NCI-H1105 treated with DMSO at 0.1 percent for 48 hours (cell line): ENCODE data around the gene AMOTL2.

Source experiments
- DNase-seq: peaks from one replicate; lab custom pipeline; 2025; lab: John Stamatoyannopoulos, UW

The AMOTL2 gene

GRCh38 chr3:134374105-134374790 is at the start of gene AMOTL2:
Gene AMOTL2, minus strand, starts transcription at chr3:134374447. Its CDS starts 3,014 bp downstream, at chr3:134371433.
- DNase-seq: peak; percentile 90

- peak; percentile 73 for DNase-seq
Measured at GRCh38 chr3:134423153-134423552, 48.9 kb upstream of the AMOTL2 start.

GRCh38 chr3:134419960-134420321 is 45.7 kb upstream of the AMOTL2 start:
- no peak for DNase-seq

- DNase-seq: no peak
Measured at GRCh38 chr3:134419214-134419959, 45.1 kb upstream of the AMOTL2 start.

- DNase-seq: no peak
Measured at GRCh38 chr3:134409041-134409440, 34.8 kb upstream of the AMOTL2 start.

- DNase-seq: no peak
Measured at GRCh38 chr3:134407239-134407625, 33.0 kb upstream of the AMOTL2 start.

- peak; percentile 97 for DNase-seq
Measured at GRCh38 chr3:134406331-134407238, 32.3 kb upstream of the AMOTL2 start.

- no peak for DNase-seq
Measured at GRCh38 chr3:134404366-134404885, 30.2 kb upstream of the AMOTL2 start.

- DNase-seq: no peak
Measured at GRCh38 chr3:134397755-134398154, 23.5 kb upstream of the AMOTL2 start.

GRCh38 chr3:134395103-134395502 is 20.9 kb upstream of the AMOTL2 start:
- no peak for DNase-seq

- no peak for DNase-seq
Measured at GRCh38 chr3:134394380-134394779, 20.1 kb upstream of the AMOTL2 start.

GRCh38 chr3:134393074-134393473 is 18.8 kb upstream of the AMOTL2 start:
- DNase-seq: no peak

GRCh38 chr3:134392336-134392983 is 18.2 kb upstream of the AMOTL2 start:
- peak; percentile 84 for DNase-seq

- DNase-seq: no peak
Measured at GRCh38 chr3:134389865-134390264, 15.6 kb upstream of the AMOTL2 start.

- no peak for DNase-seq
Measured at GRCh38 chr3:134388788-134389485, 14.7 kb upstream of the AMOTL2 start.

- DNase-seq: no peak
Measured at GRCh38 chr3:134388292-134388691, 14.0 kb upstream of the AMOTL2 start.

GRCh38 chr3:134387293-134387692 is 13.0 kb upstream of the AMOTL2 start:
- no peak for DNase-seq

- no peak for DNase-seq
Measured at GRCh38 chr3:134384963-134385362, 10.7 kb upstream of the AMOTL2 start.

- DNase-seq: peak; percentile 26
Measured at GRCh38 chr3:134381831-134382442, 7.7 kb upstream of the AMOTL2 start.

GRCh38 chr3:134381076-134381475 is 6.8 kb upstream of the AMOTL2 start:
- no peak for DNase-seq

- DNase-seq: no peak
Measured at GRCh38 chr3:134380249-134380648, 6.0 kb upstream of the AMOTL2 start.
